Neutrophil (primary cell): ENCODE results near the gene CDCP1.

Source experiments
- H3K27ac ChIP-seq: fragments of 200-600 bp; sonication (generic); 2 replicates; pipeline ENCODE4 v1.5.1; 2016; ENCODE audit warnings: mild to moderate bottlenecking, moderate library complexity
- H3K27me3 ChIP-seq: fragments of 200-600 bp; sonication (generic); 2 replicates; pipeline ENCODE4 v1.6.0; 2016; ENCODE audit warnings: mild to moderate bottlenecking
- H3K36me3 ChIP-seq: fragments of 200-600 bp; sonication (generic); 2 replicates; pipeline ENCODE4 v1.5.1; 2017
- H3K4me1 ChIP-seq, 2 experiments: fragments of 200-600 bp in 1 of 2; sonication (generic) in 1 of 2; 1 replicate in 1 of 2; 2 replicates in 1 of 2; pipeline versions ENCODE4 v1.5.1 to v1.6.1; 2013 to 2016; ENCODE audit warnings: low read depth in 1 of 2, low read length in 1 of 2, mild to moderate bottlenecking in 1 of 2, moderate library complexity in 1 of 2; ENCODE audit not compliant: control insufficient read depth in 1 of 2, insufficient read depth in 1 of 2
- H3K4me3 ChIP-seq, 2 experiments: fragments of 200-600 bp in 1 of 2; sonication (generic) in 1 of 2; 1 replicate in 1 of 2; 2 replicates in 1 of 2; pipeline ENCODE4 v1.5.1; 2013 to 2016; ENCODE audit warnings: low read depth in 1 of 2, low read length in 1 of 2, mild to moderate bottlenecking in 1 of 2, moderate library complexity in 1 of 2
- H3K9me3 ChIP-seq: fragments of 200-600 bp; sonication (generic); 2 replicates; pipeline ENCODE4 v1.5.1; 2016
- CTCF ChIP-seq: fragments of 200-600 bp; sonication (generic); IDR thresholded peaks from 2 replicates; pipeline ENCODE4 v1.5.1; 2016; ENCODE audit warnings: antibody characterized with exemption

The CDCP1 gene

DNA sequence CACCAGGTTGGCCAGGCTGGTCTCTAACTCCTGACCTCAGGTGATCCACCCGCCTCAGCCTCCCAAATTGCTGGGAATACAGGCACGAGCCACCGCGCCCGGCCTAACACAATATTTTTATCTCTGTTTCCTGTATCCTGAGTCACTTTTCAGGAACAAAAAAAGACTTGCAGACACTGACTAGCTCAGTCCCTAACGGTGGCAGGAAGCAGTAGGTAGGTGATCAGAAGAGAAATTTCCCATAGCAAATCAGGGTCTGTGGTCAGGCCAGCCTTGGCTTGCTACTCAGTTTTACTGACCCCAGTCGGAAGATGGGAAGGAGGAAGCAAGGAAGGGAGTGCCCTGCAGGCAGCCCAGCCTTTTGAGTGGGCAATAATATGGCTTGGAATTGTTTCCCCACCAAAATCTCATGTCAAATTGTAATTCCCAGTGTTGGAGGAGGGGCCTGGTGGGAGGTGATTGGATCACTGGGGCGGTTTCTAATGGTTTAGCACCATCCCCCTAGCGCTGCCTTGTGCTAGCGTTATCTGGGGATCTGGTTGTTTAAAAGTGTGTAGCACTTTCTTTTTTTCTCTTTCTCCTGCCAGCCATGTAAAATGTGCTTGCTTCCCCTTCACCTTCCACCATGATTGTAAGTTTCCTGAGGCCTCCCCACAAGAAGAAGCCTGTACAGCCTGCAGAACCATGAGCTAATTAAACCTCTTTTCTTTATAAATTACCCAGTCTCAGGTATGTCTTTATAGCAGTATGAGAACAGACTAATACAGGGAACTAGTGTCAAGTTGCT is 19.5 kb upstream of the CDCP1 start:
- Histone ChIP-seq H3K9me3 (no peaks in the 10 kb centered on the region), H3K36me3 (no peaks in the 10 kb centered on the region), H3K4me3 (no peak overlapping the region), H3K4me1 (peaks cover 4 to 6% of the 10 kb centered on the region in 2 experiments), H3K27ac (no peak overlapping the region), H3K27me3 (peaks cover 31% of the 10 kb centered on the region)
- no peak for TF ChIP-seq CTCF

GRCh38 chr3:45164056-45164455 is 17.9 kb upstream of the CDCP1 start:
- Histone ChIP-seq H3K9me3 (no peaks in the 10 kb centered on the region), H3K36me3 (no peaks in the 10 kb centered on the region), H3K27me3 (peaks cover 26% of the 10 kb centered on the region), H3K4me1 (peaks cover 4 to 6% of the 10 kb centered on the region in 2 experiments), H3K4me3 (no peak overlapping the region), H3K27ac (no peak overlapping the region)
- TF ChIP-seq CTCF = no peak

DNA sequence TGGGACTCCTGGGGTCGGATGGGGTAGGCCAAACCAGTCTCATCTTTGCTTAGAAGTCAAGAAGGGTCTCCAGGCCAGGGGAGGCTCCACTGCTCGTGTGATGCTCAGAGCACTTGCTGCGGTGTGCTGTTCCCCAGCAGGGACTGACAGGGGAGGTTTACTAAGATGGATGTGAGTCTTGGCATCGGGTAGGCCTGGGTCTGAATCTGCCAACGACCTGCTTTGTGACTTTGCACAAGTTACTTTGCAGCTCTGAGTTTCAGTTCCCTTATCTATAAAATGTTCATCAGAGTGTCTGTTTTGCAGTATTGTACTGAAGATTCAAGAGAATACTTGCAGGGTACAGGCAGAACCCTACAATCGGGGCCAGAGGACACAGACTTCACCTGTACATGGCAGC is 17.3 kb upstream of the CDCP1 start:
- Histone ChIP-seq H3K27me3 (peaks cover 24% of the 10 kb centered on the region), H3K4me1 (peaks cover 4 to 6% of the 10 kb centered on the region in 2 experiments), H3K36me3 (no peaks in the 10 kb centered on the region), H3K27ac (no peak overlapping the region), H3K9me3 (no peaks in the 10 kb centered on the region), H3K4me3 (no peak overlapping the region)
- no peak for TF ChIP-seq CTCF

GRCh38 chr3:45154641-45155147 is 8.5 kb upstream of the CDCP1 start:
- H3K27me3 ChIP-seq = no peaks in the 10 kb centered on the region
- no peaks in the 10 kb centered on the region for H3K9me3 ChIP-seq
- H3K4me3 ChIP-seq = no peak overlapping the region
- no peak for TF ChIP-seq CTCF
- no peaks in the 10 kb centered on the region for H3K4me1 ChIP-seq
- no peak overlapping the region for H3K27ac ChIP-seq
- H3K36me3 ChIP-seq = no peaks in the 10 kb centered on the region

DNA sequence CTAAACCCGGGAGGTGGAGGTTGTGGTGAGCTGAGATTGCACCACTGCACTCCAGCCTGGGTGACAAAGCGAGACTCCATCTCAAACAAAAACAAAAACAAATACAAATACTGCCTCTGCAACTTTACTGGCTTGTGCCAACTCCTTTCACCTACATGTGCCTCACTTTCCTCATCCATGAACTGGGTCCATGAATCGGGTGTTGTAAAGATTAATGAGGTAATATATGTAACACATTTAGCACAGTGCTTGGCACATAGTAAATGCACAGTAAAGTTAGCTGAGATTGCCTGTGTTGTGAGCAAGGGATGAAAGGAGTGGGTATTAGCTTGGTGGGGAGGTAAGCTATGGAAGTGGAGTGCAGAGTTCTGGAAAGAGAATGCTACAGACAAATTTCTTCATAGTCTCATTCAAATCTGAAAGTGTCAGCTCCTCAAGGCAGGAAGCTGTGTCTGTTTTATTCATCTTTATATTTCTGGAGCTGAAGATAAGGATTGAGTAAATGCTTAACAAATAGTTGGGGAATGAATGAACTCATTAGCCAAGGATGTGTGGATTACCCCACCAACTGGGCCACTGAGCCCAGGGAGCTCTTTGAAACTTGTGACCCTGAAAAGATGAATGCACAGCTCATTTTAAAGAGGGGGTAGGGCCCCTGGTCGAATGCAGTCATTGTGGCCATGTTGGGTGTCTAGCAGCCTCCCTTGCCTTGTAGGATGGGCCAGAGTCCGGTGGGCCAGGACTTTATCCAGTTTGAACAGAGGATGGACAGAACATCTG is 7.7 kb upstream of the CDCP1 start:
- peaks cover 3% of the 10 kb centered on the region for H3K27me3 ChIP-seq
- no peaks in the 10 kb centered on the region for H3K9me3 ChIP-seq
- H3K27ac ChIP-seq = no peak overlapping the region
- no peaks in the 10 kb centered on the region for H3K36me3 ChIP-seq
- H3K4me1 ChIP-seq = no peaks in the 10 kb centered on the region
- H3K4me3 ChIP-seq = no peak overlapping the region
- no peak for TF ChIP-seq CTCF
